KOPT-K1 (cell line): ENCODE data around the gene ABCA2.

Experiments
- H3K27ac ChIP-seq: fragments of 200-600 bp; sonication (generic); 2 replicates; pipeline ENCODE4 v1.5.1; 2016; ENCODE audit warnings: antibody characterized with exemption, mild to moderate bottlenecking, low read depth, low read length; ENCODE audit not compliant: poor library complexity, severe bottlenecking
- H3K36me3 ChIP-seq: fragments of 200-600 bp; sonication (generic); 2 replicates; pipeline ENCODE4 v1.5.1; 2017; ENCODE audit warnings: antibody characterized with exemption, mild to moderate bottlenecking, low read length, moderate library complexity; ENCODE audit not compliant: insufficient read depth
- H3K9me3 ChIP-seq: fragments of 200-600 bp; sonication (generic); 2 replicates; pipeline ENCODE4 v1.5.1; 2017; ENCODE audit warnings: antibody characterized with exemption, low read length, mild to moderate bottlenecking; ENCODE audit not compliant: insufficient read depth, poor library complexity, severe bottlenecking

ABCA2 gene

GRCh38 chr9:136982232-136983051, 45.6 kb downstream of the ABCA2 start, which contains the start of gene LCNL1:
TSS of gene LCNL1 (plus strand) at chr9:136982993. CDS start at chr9:136983587, 594 bp downstream.
- Histone ChIP-seq H3K36me3 (no peaks in the 10 kb centered on the region), H3K27ac (no peak within 1 kb of the TSS), H3K9me3 (no peaks in the 10 kb centered on the region)

GRCh38 chr9:136981588-136982231, 46.3 kb downstream of the ABCA2 start:
- H3K27ac ChIP-seq: no peak overlapping the region
- H3K36me3 ChIP-seq: no peaks in the 10 kb centered on the region
- H3K9me3 ChIP-seq: no peaks in the 10 kb centered on the region

GRCh38 chr9:136980669-136981478, 47.2 kb downstream of the ABCA2 start:
- no peaks in the 10 kb centered on the region for H3K9me3 ChIP-seq
- no peak overlapping the region for H3K27ac ChIP-seq

GRCh38 chr9:136979769-136980587, 48.1 kb downstream of the ABCA2 start:
- H3K27ac ChIP-seq: no peak overlapping the region
- no peaks in the 10 kb centered on the region for H3K36me3 ChIP-seq
- no peaks in the 10 kb centered on the region for H3K9me3 ChIP-seq

More at GRCh38 chr9:136980669-136981478, 47.2 kb downstream of the ABCA2 start:
- H3K36me3 ChIP-seq: no peaks in the 10 kb centered on the region

- H3K9me3 ChIP-seq: no peaks in the 10 kb centered on the region
- H3K36me3 ChIP-seq: no peaks in the 10 kb centered on the region
- H3K27ac ChIP-seq: no peak overlapping the region
Observed at GRCh38 chr9:136978865-136979544, 49.0 kb downstream of the ABCA2 start.

- Histone ChIP-seq H3K27ac (no peak overlapping the region), H3K9me3 (no peaks in the 10 kb centered on the region), H3K36me3 (no peaks in the 10 kb centered on the region)
Observed at GRCh38 chr9:136978073-136978864, 49.8 kb downstream of the ABCA2 start.

- no peaks in the 10 kb centered on the region for H3K36me3 ChIP-seq
- H3K9me3 ChIP-seq: no peaks in the 10 kb centered on the region
- H3K27ac ChIP-seq: no peak overlapping the region
Observed at GRCh38 chr9:136977649-136978072, 50.4 kb downstream of the ABCA2 start.

GRCh38 chr9:136977223-136977622, 50.8 kb downstream of the ABCA2 start, which contains the start of gene PTGDS:
TSS of gene PTGDS (plus strand) at chr9:136977504. CDS start at chr9:136977579, 75 bp downstream.
- no peaks in the 10 kb centered on the region for H3K36me3 ChIP-seq
- no peak within 1 kb of the TSS for H3K27ac ChIP-seq

GRCh38 chr9:136975644-136976043, 52.4 kb downstream of the ABCA2 start:
- Histone ChIP-seq H3K27ac (no peak overlapping the region), H3K36me3 (no peaks in the 10 kb centered on the region), H3K9me3 (no peaks in the 10 kb centered on the region)

More at GRCh38 chr9:136977223-136977622, 50.8 kb downstream of the ABCA2 start, which contains the start of gene PTGDS:
- H3K9me3 ChIP-seq: no peaks in the 10 kb centered on the region

- Histone ChIP-seq H3K36me3 (no peaks in the 10 kb centered on the region), H3K27ac (no peak overlapping the region), H3K9me3 (no peaks in the 10 kb centered on the region)
Observed at GRCh38 chr9:136974817-136975535, 53.1 kb downstream of the ABCA2 start.

- Histone ChIP-seq H3K27ac (no peak overlapping the region), H3K9me3 (no peaks in the 10 kb centered on the region), H3K36me3 (no peaks in the 10 kb centered on the region)
Observed at GRCh38 chr9:136973618-136974617, 54.1 kb downstream of the ABCA2 start.

GRCh38 chr9:136972743-136973142, 55.3 kb downstream of the ABCA2 start:
- Histone ChIP-seq H3K36me3 (no peaks in the 10 kb centered on the region), H3K9me3 (no peaks in the 10 kb centered on the region), H3K27ac (no peak overlapping the region)
